ENCODE measurements around the gene FOXR1. TPM values are rescaled to one million over a fixed set of nuclear protein-coding genes. Genes with fewer than 3 reads are reported as not detected.

The FOXR1 gene

GRCh38 chr11:119030029-119030328 lies 58.4 kb downstream of the FOXR1 start:
- WGBS (ENCODE audit: extremely low coverage, insufficient coverage, low lambda C conversion rate): no CpG with 5 or more reads among the region's 13 CpGs
- Histone ChIP-seq H3K4ac (ENCODE audit: low read depth, low read length) (peak overlapping the region; percentile 46), H3K18ac (ENCODE audit: low read length) (peak overlapping the region; percentile 81), H3K4me2 (ENCODE audit: low read length) (peak overlapping the region; percentile 65), H3K27me3 (ENCODE audit: insufficient read depth, low read length, poor library complexity) (no peaks in the 10 kb centered on the region), H3K9ac (ENCODE audit: low read length) (peak overlapping the region; percentile 83), H4K5ac (ENCODE audit: low read length) (no peak overlapping the region), H2BK15ac (replicated peaks; ENCODE audit: low read depth) (no peak overlapping the region), H4K8ac (ENCODE audit: low read depth, low read length) (no peak overlapping the region), H3K23ac (ENCODE audit: low read length) (no peak overlapping the region), H3K79me2 (ENCODE audit: control insufficient read depth, insufficient read depth, low read length) (no peaks in the 10 kb centered on the region), H2BK120ac (ENCODE audit: low read depth, low read length) (no peak overlapping the region), H2AK5ac (ENCODE audit: low read length) (no peak overlapping the region), H3K4me1 (ENCODE audit: control insufficient read depth, low read depth, low read length) (peaks cover 11% of the 10 kb centered on the region), H3K79me1 (ENCODE audit: low read length) (peaks cover 11% of the 10 kb centered on the region), H2BK5ac (ENCODE audit: low read length) (no peak overlapping the region), H3K36me3 (ENCODE audit: control insufficient read depth, insufficient read depth, low read length) (peaks cover 2% of the 10 kb centered on the region), H3K27ac (ENCODE audit: low read depth, low read length) (no peak overlapping the region), H3K56ac (ENCODE audit: low read length) (peak overlapping the region; percentile 94), H3K4me3 (ENCODE audit: low read length) (peak overlapping the region; percentile 59)
- DNase-seq: no peak

- H2BK15ac ChIP-seq (replicated peaks; ENCODE audit: low read depth): no peak within 1 kb of the TSS
- H3K4me2 ChIP-seq (ENCODE audit: low read length): peak within 1 kb of the TSS; percentile 65
- H3K56ac ChIP-seq (ENCODE audit: low read length): peak within 1 kb of the TSS; percentile 94
- H2BK5ac ChIP-seq (ENCODE audit: low read length): peak within 1 kb of the TSS; percentile 37
- H3K18ac ChIP-seq (ENCODE audit: low read length): peak within 1 kb of the TSS; percentile 81
- H3K27ac ChIP-seq (ENCODE audit: low read depth, low read length): no peak within 1 kb of the TSS
- H3K4me1 ChIP-seq (ENCODE audit: control insufficient read depth, low read depth, low read length): peaks cover 11% of the 10 kb centered on the region
- no peak within 1 kb of the TSS for H2AK5ac ChIP-seq (ENCODE audit: low read length)
- peaks cover 11% of the 10 kb centered on the region for H3K79me1 ChIP-seq (ENCODE audit: low read length)
- WGBS (ENCODE audit: extremely low coverage, insufficient coverage, low lambda C conversion rate): no CpG with 5 or more reads among the region's 67 CpGs
- no peak within 1 kb of the TSS for H2BK120ac ChIP-seq (ENCODE audit: low read depth, low read length)
- peak within 1 kb of the TSS; percentile 83 for H3K9ac ChIP-seq (ENCODE audit: low read length)
- peak within 1 kb of the TSS; percentile 82 for H3K4ac ChIP-seq (ENCODE audit: low read depth, low read length)
- H3K79me2 ChIP-seq (ENCODE audit: control insufficient read depth, insufficient read depth, low read length): no peaks in the 10 kb centered on the region
- no peak within 1 kb of the TSS for H4K5ac ChIP-seq (ENCODE audit: low read length)
- no peaks in the 10 kb centered on the region for H3K36me3 ChIP-seq (ENCODE audit: control insufficient read depth, insufficient read depth, low read length)
- H3K4me3 ChIP-seq (ENCODE audit: low read length): peak within 1 kb of the TSS; percentile 59
- DNase-seq: peak; percentile 99
- no peak within 1 kb of the TSS for H4K8ac ChIP-seq (ENCODE audit: low read depth, low read length)
- no peaks in the 10 kb centered on the region for H3K27me3 ChIP-seq (ENCODE audit: insufficient read depth, low read length, poor library complexity)
- H3K23ac ChIP-seq (ENCODE audit: low read length): no peak within 1 kb of the TSS
Measured at GRCh38 chr11:119030329-119031047, 58.9 kb downstream of the FOXR1 start, which contains the start of gene SLC37A4. TSS of gene SLC37A4 (minus strand) at chr11:119030877.

Small RNAs within 50 kb of the gene (small RNA-seq; reads per million reads assigned to genes)
- not detected for gene AP003392.2 (ENCODE audit: insufficient read depth)
- gene RF00017 (ENCODE audit: insufficient read depth): not detected
- not detected for gene RF00019 (ENCODE audit: insufficient read depth)
- gene RN7SL688P (ENCODE audit: insufficient read depth): not detected

Data from mesendoderm (in vitro differentiated cells).